ENCODE measurements around the gene TNFRSF21.
"Not testable (repeated sequence)": the region's sequence is repeated elsewhere in the genome, so short reads cannot be mapped to it uniquely, and the experiment has no call there.

TNFRSF21 gene

GRCh38 chr6:47278545-47278944 lies 31.2 kb downstream of the TNFRSF21 start:
- TF ChIP-seq CTCF (IDR thresholded peaks at IDR 0.05; ENCODE audit: control insufficient read depth, insufficient read depth, low read depth, low read length, missing control alignments), result no peak
- peak; percentile 11 for DNase-seq (ENCODE audit: low read depth)
- no peak overlapping the region for H3K4me3 ChIP-seq (ENCODE audit: control insufficient read depth, low read depth, low read length)

- no peak for TF ChIP-seq CTCF (IDR thresholded peaks at IDR 0.05; ENCODE audit: control insufficient read depth, insufficient read depth, low read depth, low read length, missing control alignments)
- no peak overlapping the region for H3K4me3 ChIP-seq (ENCODE audit: control insufficient read depth, low read depth, low read length)
- no peak for DNase-seq (ENCODE audit: low read depth)
These were observed 32.0 kb downstream of the TNFRSF21 start for GRCh38 chr6:47277702-47278101.

- no peak overlapping the region for H3K4me3 ChIP-seq (ENCODE audit: control insufficient read depth, low read depth, low read length)
- DNase-seq (ENCODE audit: low read depth), result no peak
- TF ChIP-seq CTCF (IDR thresholded peaks at IDR 0.05; ENCODE audit: control insufficient read depth, insufficient read depth, low read depth, low read length, missing control alignments), result no peak
These were observed 33.3 kb downstream of the TNFRSF21 start for GRCh38 chr6:47276377-47276776.

GRCh38 chr6:47275640-47276039 lies 34.1 kb downstream of the TNFRSF21 start:
- DNase-seq (ENCODE audit: low read depth), result no peak
- no peak overlapping the region for H3K4me3 ChIP-seq (ENCODE audit: control insufficient read depth, low read depth, low read length)
- TF ChIP-seq CTCF (IDR thresholded peaks at IDR 0.05; ENCODE audit: control insufficient read depth, insufficient read depth, low read depth, low read length, missing control alignments), result no peak

- H3K4me3 ChIP-seq (ENCODE audit: control insufficient read depth, low read depth, low read length), result not testable (repeated sequence)
These were observed 34.6 kb downstream of the TNFRSF21 start for GRCh38 chr6:47275132-47275531.

GRCh38 chr6:47268572-47269187 lies 41.0 kb downstream of the TNFRSF21 start:
- no peak for TF ChIP-seq CTCF (IDR thresholded peaks at IDR 0.05; ENCODE audit: control insufficient read depth, insufficient read depth, low read depth, low read length, missing control alignments)
- no peak overlapping the region for H3K4me3 ChIP-seq (ENCODE audit: control insufficient read depth, low read depth, low read length)
- no peak for DNase-seq (ENCODE audit: low read depth)

More at GRCh38 chr6:47275132-47275531, 34.6 kb downstream of the TNFRSF21 start:
- DNase-seq (ENCODE audit: low read depth), result not testable (repeated sequence)

- H3K4me3 ChIP-seq (ENCODE audit: control insufficient read depth, low read depth, low read length), result no peak overlapping the region
- no peak for TF ChIP-seq CTCF (IDR thresholded peaks at IDR 0.05; ENCODE audit: control insufficient read depth, insufficient read depth, low read depth, low read length, missing control alignments)
- no peak for DNase-seq (ENCODE audit: low read depth)
These were observed 42.4 kb downstream of the TNFRSF21 start for GRCh38 chr6:47267301-47267700.

Data from AG09309 (cell line).